ENCODE data around the gene IDI1. TPM values are rescaled to one million over a fixed set of nuclear protein-coding genes. Genes with fewer than 3 reads are reported as not detected.
"Not testable (repeated sequence)": the region's sequence is repeated elsewhere in the genome, so short reads cannot be mapped to it uniquely, and the experiment has no call there.

IDI1 gene
- 39.9 TPM for total RNA-seq

- ATAC-seq = peak; percentile 95
Observed at GRCh38 chr10:1048732-1049424, at the start of gene IDI1. Gene IDI1 (minus strand): TSS chr10:1049119. CDS start chr10:1049003, 116 bp downstream.

- ATAC-seq = no peak
Observed at GRCh38 chr10:1097436-1097835, 48.5 kb upstream of the IDI1 start.

GRCh38 chr10:1096287-1096889 is 47.5 kb upstream of the IDI1 start:
- ATAC-seq = no peak

GRCh38 chr10:1095498-1095897 is 46.6 kb upstream of the IDI1 start:
- ATAC-seq = no peak

GRCh38 chr10:1094112-1095057 is 45.5 kb upstream of the IDI1 start:
- ATAC-seq = no peak

DNA sequence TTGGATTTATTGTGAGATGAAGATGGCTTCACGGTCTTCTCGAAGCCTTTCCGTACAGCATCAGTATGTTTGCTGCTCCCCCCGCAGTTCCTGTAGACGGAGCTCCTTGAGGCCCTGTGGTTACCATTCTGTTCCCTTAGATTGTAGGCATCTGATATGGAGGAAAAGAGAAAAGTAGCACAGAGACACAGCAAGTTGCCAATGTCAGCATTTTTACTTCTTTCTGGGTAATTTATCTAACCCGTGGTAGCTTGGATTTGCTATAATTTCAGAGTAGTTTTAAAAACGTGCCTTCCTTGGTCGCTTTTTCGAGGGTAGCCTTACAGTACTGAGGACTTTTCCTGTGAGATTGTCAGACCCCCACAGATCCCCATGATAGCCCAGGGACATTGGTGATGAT is 44.8 kb upstream of the IDI1 start:
- ATAC-seq = no peak

- ATAC-seq = no peak
Observed at GRCh38 chr10:1090696-1091095, 41.8 kb upstream of the IDI1 start.

GRCh38 chr10:1089017-1089689 is 40.2 kb upstream of the IDI1 start:
- no peak for ATAC-seq

GRCh38 chr10:1086787-1087186 is 37.9 kb upstream of the IDI1 start:
- ATAC-seq = no peak

GRCh38 chr10:1085258-1085657 is 36.3 kb upstream of the IDI1 start:
- ATAC-seq = no peak

DNA sequence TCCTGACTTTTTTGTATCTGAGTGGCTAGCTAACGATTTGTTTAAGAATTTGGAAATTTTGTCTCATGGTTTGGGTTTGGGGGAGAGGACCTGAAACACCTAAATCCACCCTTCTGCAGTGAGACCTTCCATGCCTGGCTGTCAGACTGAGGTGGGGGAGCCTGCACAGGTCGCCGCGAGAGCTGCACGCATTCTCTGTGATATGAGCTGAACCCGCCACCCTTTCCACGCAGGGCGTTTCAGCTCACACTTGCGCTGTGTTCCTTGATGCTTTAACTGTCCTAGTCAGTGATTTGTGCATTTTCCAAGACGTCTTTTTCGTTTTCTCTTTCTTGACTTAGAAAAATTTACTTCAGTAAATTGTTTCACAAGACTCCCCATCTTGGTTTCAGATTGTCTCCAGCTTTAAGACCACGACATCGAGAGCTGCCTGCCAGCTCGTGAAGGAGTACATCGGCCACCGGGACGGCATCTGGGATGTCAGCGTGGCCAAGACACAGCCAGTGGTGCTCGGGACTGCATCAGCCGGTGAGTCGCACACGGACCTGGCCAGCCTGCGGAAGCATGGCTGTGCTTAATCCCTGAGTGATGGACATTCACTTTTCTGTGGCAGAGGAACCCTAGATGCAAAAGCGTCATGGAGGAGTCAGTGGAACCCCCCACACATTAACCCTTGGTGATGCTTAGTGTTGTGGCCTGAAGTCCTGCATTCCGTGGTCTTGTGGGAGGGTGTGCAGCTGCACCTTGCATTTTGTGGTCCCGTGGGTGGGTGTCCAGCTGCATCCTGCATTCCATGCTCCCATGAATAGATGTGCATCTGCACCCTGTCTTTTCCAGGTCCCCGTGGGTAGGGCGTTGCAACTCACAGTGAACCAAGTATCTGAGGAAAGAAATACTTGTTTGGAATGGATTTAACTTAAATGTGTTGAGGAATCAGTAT is 35.4 kb upstream of the IDI1 start:
- ATAC-seq = no peak

DNA sequence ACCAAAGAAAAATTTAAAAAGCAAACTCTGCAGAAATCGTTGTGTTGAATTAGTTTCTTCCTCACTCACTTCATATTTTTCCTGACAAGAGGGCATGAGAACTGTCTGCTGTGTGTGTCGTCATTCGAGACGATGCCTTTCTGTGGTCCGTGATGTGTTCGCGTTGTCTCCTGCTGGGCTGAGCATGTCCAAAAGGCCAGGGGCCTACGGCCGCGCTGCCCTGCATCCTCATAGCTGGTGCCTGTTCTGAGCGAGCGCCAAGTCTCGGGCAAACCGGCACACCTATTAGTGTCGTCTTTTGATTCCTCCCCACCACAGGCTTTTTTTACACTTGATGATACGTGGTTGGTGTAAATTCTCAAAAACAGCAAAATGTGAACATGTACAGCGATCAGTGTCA is 34.7 kb upstream of the IDI1 start:
- ATAC-seq = no peak

GRCh38 chr10:1078668-1079067 is 29.7 kb upstream of the IDI1 start:
- ATAC-seq = no peak

GRCh38 chr10:1074748-1075308 is 25.9 kb upstream of the IDI1 start:
- no peak for ATAC-seq

DNA sequence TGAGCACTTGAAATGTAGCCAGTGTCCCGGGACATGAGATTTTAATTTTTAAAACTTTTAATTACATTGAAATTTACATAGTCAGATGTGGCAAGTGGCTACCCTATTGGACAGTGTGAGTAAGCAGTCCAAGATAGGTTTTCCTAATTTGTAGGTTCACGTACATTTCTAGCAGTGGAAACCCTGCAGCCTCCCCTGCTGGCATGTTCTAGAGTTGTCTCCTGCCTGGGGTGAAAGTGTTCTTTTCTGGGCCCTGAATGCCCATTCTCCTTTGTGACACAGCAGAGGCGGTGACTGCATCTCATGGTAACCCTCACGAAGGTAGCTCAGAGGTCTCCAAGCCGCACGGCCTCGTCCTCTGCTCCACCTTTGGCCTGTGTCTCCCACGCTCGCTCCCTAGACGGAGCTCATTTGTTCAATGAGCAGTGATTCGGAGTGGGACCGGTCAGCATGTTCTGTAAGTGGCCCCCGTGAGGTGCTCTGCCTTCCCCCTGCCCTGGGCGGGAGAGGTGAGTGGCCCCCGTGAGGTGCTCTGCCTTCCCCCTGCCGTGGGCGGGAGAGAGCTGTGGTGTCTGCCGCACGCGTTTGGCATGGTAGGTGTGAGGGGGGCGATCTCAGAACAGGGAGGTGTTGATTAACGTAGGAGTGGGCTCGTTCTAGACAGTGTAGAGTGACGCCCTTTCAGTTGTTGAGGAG is 25.3 kb upstream of the IDI1 start:
- ATAC-seq = peak; percentile 25

- no peak for ATAC-seq
Observed at GRCh38 chr10:1070919-1071318, 22.0 kb upstream of the IDI1 start.

DNA sequence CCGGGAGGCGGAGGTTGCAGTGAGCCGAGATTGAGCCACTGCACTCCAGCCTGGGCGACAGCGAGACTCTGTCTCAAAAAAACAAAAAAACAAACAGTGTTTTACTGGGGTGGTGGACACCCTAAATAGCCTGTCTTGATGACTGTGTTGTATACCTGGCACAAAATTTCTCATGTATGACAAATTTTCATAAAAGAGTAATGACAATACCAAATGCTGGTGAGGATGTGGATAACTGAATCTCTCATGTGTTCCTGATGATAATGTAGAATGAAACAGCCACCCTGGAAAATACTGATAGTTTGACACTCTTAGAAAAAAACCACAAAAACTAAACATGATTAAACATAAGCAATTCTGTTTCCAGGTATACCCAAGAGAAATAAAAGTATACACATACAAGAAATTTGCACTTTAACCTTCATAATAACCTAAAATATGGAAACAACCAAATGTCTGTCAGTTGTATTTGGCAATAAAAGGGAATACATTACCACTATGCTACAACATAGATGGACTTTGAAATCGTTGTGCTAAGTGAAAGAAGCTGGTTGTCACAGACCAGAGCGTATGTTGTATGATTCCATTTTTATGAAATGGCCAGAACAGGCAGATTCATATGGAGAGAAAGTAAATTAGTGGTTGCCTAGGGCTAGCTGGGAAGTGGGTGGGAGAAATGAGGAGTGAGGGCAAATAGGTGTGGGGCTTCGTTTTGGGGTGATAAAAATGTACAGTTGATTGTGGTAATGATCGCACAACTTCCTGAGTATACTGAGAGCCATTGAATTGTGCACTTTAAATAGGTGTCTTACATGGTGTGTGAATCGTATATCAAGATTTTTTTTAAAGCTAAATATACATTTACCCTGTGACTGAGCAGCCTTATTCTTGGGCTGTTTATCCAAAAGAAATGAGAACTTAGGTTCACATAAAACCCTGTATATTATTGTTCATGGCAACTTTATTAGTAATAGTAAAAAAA is 19.8 kb upstream of the IDI1 start:
- no peak for ATAC-seq

DNA sequence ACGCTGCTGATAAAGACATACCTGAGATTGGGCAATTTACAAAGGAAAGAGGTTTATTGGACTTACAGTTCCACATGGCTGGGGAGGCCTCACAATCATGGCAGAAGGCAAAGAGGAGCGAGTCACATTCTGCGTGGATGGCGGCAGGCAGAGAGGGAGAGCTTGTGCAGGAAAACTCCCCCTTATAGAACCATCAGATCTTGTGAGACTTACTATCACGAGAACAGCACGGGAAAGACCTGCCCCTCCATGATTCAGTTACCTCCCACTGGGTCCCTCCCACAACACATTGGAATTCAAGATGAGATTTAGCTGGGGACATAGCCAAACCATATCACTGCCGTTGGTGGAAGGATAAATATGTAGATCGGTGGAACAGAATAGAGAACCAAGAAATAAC is 17.8 kb upstream of the IDI1 start:
- ATAC-seq = not testable (repeated sequence)

DNA sequence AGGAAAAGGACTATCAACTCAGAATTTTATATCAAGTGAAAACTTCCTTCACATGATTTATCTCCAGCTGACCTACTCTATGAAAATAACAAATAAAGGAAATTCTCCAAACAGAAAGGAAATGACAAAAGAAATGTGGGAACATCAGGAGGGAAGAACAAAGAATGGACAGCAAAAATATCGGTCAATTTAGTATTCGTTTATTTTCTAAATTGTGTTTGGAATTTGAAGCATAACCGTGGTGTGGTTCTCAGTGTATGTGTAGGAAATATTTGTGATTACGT is 16.0 kb upstream of the IDI1 start:
- ATAC-seq = no peak
